ENCODE measurements around the gene DELE1. TPM values are rescaled to one million over a fixed set of nuclear protein-coding genes. Genes with fewer than 3 reads are reported as not detected.

Gene DELE1
- total RNA-seq, 1 experiment from 2014 or later = 35.1 TPM

- H3K36me3 ChIP-seq (ENCODE audit: insufficient read depth, low read length, poor library complexity, severe bottlenecking) = peaks cover 67% of the 10 kb centered on the region
- H3K9me3 ChIP-seq (ENCODE audit: low read depth, low read length, poor library complexity, severe bottlenecking) = no peaks in the 10 kb centered on the region
- H3K27ac ChIP-seq (ENCODE audit: low read depth, low read length, poor library complexity, severe bottlenecking) = no peak overlapping the region
- TF ChIP-seq CTCF (conservative IDR thresholded peaks at IDR 0.05; ENCODE audit: low read depth, low read length) (no peak), EZH2 (IDR thresholded peaks at IDR 0.05; ENCODE audit: borderline replicate concordance, low read depth, low read length, poor library complexity, severe bottlenecking) (no peak)
- H3K27me3 ChIP-seq (replicated peaks; ENCODE audit: insufficient read depth, low read depth, low read length, poor library complexity) = no peaks in the 10 kb centered on the region
- CTCF ChIA-PET = no interaction called here
- BruUV-seq (replicated peaks) = no TSS peak
- POLR2A ChIA-PET (ENCODE audit: low non-redundant PET) = no interaction called here
- intact Hi-C loops (cut with micrococcal nuclease; ENCODE audit: unreplicated experiment) = no loop called here
- no peak overlapping the region for H3K4me3 ChIP-seq (ENCODE audit: low read depth, low read length, poor library complexity, severe bottlenecking)
- DNase-seq (ENCODE audit: low spot score) = no peak
- no peaks in the 10 kb centered on the region for H3K4me1 ChIP-seq (ENCODE audit: insufficient read depth, low read length, poor library complexity, severe bottlenecking)
Measured at GRCh38 chr5:141931694-141932093, 8.0 kb downstream of the DELE1 start.

- TF ChIP-seq EZH2 (IDR thresholded peaks at IDR 0.05; ENCODE audit: borderline replicate concordance, low read depth, low read length, poor library complexity, severe bottlenecking) = no peak
- no peak for TF ChIP-seq CTCF (conservative IDR thresholded peaks at IDR 0.05; ENCODE audit: low read depth, low read length)
- DNase-seq (ENCODE audit: low spot score) = no peak
- POLR2A ChIA-PET (ENCODE audit: low non-redundant PET) = no interaction called here
Measured at GRCh38 chr5:141933151-141933550, 9.5 kb downstream of the DELE1 start.

GRCh38 chr5:141934099-141934844 lies 10.6 kb downstream of the DELE1 start:
- H3K9me3 ChIP-seq (ENCODE audit: low read depth, low read length, poor library complexity, severe bottlenecking) = no peaks in the 10 kb centered on the region
- TF ChIP-seq EZH2 (IDR thresholded peaks at IDR 0.05; ENCODE audit: borderline replicate concordance, low read depth, low read length, poor library complexity, severe bottlenecking) = no peak
- no peak for TF ChIP-seq CTCF (conservative IDR thresholded peaks at IDR 0.05; ENCODE audit: low read depth, low read length)
- H3K36me3 ChIP-seq (ENCODE audit: insufficient read depth, low read length, poor library complexity, severe bottlenecking) = peaks cover 63% of the 10 kb centered on the region
- no TSS peak for BruUV-seq (replicated peaks)
- no peak overlapping the region for H3K4me3 ChIP-seq (ENCODE audit: low read depth, low read length, poor library complexity, severe bottlenecking)
- H3K4me1 ChIP-seq (ENCODE audit: insufficient read depth, low read length, poor library complexity, severe bottlenecking) = no peaks in the 10 kb centered on the region
- H3K27ac ChIP-seq (ENCODE audit: low read depth, low read length, poor library complexity, severe bottlenecking) = no peak overlapping the region
- no peaks in the 10 kb centered on the region for H3K27me3 ChIP-seq (replicated peaks; ENCODE audit: insufficient read depth, low read depth, low read length, poor library complexity)
- ChIA-PET POLR2A (ENCODE audit: low non-redundant PET) (no interaction called here), CTCF (no interaction called here)
- DNase-seq (ENCODE audit: low spot score) = no peak
- intact Hi-C loops (cut with micrococcal nuclease; ENCODE audit: unreplicated experiment) = no loop called here

More at GRCh38 chr5:141933151-141933550, 9.5 kb downstream of the DELE1 start:
- BruUV-seq (replicated peaks) = no TSS peak
- Histone ChIP-seq H3K9me3 (ENCODE audit: low read depth, low read length, poor library complexity, severe bottlenecking) (no peaks in the 10 kb centered on the region), H3K4me1 (ENCODE audit: insufficient read depth, low read length, poor library complexity, severe bottlenecking) (no peaks in the 10 kb centered on the region), H3K27ac (ENCODE audit: low read depth, low read length, poor library complexity, severe bottlenecking) (no peak overlapping the region), H3K36me3 (ENCODE audit: insufficient read depth, low read length, poor library complexity, severe bottlenecking) (peaks cover 66% of the 10 kb centered on the region), H3K4me3 (ENCODE audit: low read depth, low read length, poor library complexity, severe bottlenecking) (no peak overlapping the region), H3K27me3 (replicated peaks; ENCODE audit: insufficient read depth, low read depth, low read length, poor library complexity) (no peaks in the 10 kb centered on the region)
- CTCF ChIA-PET = interaction anchor here (0.6 kb wide), 1 partner anchor 295 kb away, joined by 11 read pairs; no protein-coding TSS in a partner anchor
- intact Hi-C loops (cut with micrococcal nuclease; ENCODE audit: unreplicated experiment) = no loop called here
